HG03103 (cell line): ENCODE data around the gene OR8D1.

Experiments used
- ATAC-seq: cut with Tn5 transposase; IDR thresholded peaks from one replicate; pipeline ENCODE4 v1.9.1; 2021; ENCODE audit warnings: low read depth; ENCODE audit not compliant: unreplicated experiment

OR8D1 gene

DNA sequence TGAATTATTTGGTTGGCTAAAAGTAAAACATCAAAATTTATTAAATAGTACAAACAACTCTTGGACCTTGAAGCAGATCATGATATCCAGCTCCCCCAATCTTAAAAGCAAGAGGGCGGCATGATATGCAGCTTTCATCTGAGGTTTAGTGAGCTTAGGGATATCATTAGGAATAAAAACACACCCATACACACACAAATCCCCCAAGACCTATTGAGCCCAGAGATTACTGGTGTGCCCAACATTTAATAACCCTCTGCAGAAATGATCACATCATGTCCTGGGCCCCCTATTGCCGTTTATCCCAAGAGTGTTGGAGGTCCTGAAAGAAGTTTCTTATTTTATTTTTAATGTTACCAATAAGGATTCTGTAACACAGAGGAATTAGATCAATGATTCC, at the start of gene OR8D1:
OR8D1 (minus strand) TSS at position 101 of the 400 bp plus-strand sequence. CDS start 3,183 bp downstream, outside the sequence.
- no peak for ATAC-seq

DNA sequence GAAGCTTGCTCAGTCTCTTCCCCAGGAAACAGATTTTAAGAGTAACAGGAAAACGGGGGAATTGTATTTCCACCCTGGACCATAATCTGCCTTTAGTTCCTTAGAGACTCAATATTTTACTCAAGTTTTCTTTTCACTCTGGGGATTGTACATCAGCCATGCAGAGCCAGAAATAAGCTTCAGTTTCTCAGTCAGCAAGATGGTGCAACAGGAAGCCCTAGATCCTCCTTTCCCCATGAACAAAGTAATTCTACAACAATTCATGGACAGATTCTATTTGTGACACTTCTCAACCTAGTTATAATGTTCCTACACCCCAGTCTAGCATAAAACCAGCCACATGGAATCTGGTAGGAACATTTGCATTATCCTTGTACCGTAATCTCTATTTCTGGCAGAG, 45.8 kb upstream of the OR8D1 start:
- ATAC-seq: no peak

GRCh38 chr11:124346311-124346955, 32.7 kb upstream of the OR8D1 start:
- ATAC-seq: no peak

- no peak for ATAC-seq
Observed at GRCh38 chr11:124344346-124344745, 30.6 kb upstream of the OR8D1 start.

- ATAC-seq: no peak
Observed at GRCh38 chr11:124340142-124340447, 26.3 kb upstream of the OR8D1 start.

GRCh38 chr11:124339396-124340141, 25.8 kb upstream of the OR8D1 start:
- ATAC-seq: no peak

DNA sequence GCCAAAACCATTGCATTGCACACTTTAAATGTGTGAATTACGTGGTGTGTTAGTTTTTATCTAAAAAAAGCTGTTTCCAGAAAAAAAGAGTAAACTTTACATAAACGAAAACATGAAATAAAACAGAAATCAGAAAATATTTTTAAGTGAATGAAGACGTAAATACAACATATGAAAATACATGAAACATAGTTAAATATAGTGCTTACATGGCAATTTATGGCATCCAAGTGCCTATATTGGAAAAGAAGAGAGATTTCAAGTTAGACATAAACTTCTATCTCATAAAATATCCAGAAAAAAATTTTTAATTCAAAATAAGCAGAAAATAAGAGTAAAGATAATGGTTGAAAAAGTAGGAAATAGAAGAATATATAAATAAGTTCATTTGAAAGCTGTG, 18.1 kb upstream of the OR8D1 start:
- ATAC-seq: no peak

DNA sequence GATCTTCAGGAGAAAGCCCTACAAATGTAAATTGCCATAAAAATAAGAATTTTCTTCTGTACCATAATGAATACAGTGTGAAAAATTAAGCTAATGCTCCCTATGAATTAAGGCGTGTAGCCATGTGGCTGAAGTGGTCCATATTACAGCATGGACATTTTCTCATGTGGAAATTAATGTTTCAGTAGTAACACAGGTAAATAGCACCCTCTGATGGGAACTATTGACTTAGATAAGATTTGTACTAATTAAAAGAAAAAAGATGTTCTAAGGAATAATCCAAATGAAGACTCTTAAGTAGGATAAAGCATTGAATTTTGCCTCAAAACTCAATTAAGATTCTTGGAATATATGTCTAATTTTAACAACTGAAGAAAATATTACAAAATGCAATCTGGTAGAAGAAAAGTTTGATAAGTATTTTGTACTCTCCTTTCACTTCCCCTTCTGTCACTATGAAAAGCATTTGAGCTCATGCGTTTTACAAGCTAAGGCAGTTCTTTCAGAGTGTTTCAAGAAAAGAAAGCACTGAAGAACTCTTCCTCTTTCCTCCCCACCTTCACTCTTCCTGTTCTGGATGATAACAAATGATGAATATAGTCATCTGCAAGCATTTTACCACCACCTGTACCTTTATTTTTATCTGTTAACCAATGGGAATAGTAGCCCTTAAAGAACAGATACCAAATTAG, 16.2 kb upstream of the OR8D1 start:
- peak; percentile 95 for ATAC-seq

GRCh38 chr11:124327775-124328174, 14.0 kb upstream of the OR8D1 start:
- no peak for ATAC-seq

GRCh38 chr11:124322356-124322755, 8.6 kb upstream of the OR8D1 start:
- no peak for ATAC-seq

- ATAC-seq: no peak
Observed at GRCh38 chr11:124320097-124320496, 6.3 kb upstream of the OR8D1 start, which contains the start of gene OR8D2. OR8D2 (minus strand) TSS chr11:124320197; CDS start chr11:124320197, 0 bp downstream.

DNA sequence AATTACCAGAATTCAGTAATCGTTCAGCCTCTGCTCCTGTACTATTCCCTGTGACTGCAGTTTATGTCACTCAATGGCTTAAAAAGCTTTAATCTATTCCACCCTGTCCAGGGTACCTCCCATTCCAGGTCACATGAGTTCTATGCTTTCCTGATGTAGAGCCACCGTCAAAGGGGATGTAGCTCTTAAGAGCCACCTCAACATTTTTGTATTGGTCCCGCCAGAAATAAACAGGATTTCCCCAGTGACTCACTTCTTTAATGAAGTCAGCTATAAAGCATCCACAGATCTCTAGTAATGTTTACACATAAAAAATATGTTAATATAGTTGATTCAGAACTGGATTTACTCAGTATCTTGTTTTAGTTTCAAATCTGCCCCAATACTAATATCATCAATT, 1.3 kb upstream of the OR8D1 start:
- ATAC-seq: no peak

DNA sequence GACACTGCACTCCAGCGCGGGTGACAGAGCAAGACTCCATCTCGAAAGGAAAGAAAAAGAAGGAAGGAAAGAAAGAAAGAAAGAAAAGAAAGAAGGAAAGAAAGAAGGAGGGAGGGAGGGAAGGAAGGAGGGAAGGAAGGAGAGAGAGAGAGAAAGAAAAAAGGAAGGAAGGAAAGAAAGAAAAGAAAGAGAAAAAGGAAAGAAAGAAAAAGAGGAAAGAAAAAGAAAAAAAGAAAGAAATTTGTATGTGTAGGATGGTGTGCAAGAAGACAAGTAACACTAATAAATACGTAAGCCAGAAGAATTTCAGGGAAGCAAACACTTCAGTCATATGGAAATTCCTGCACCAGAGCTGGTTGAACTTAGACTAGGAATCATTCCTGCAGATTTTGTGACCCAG, 618 bp downstream of the OR8D1 start:
- ATAC-seq: no peak

GRCh38 chr11:124311670-124312069, 2.1 kb downstream of the OR8D1 start:
- no peak for ATAC-seq

- ATAC-seq: no peak
Observed at GRCh38 chr11:124311269-124311668, 2.5 kb downstream of the OR8D1 start.

GRCh38 chr11:124310721-124311120, 3.0 kb downstream of the OR8D1 start:
- no peak for ATAC-seq

- no peak for ATAC-seq
Observed at GRCh38 chr11:124307093-124307492, 6.7 kb downstream of the OR8D1 start.

GRCh38 chr11:124302347-124303125, 11.2 kb downstream of the OR8D1 start:
- no peak for ATAC-seq

DNA sequence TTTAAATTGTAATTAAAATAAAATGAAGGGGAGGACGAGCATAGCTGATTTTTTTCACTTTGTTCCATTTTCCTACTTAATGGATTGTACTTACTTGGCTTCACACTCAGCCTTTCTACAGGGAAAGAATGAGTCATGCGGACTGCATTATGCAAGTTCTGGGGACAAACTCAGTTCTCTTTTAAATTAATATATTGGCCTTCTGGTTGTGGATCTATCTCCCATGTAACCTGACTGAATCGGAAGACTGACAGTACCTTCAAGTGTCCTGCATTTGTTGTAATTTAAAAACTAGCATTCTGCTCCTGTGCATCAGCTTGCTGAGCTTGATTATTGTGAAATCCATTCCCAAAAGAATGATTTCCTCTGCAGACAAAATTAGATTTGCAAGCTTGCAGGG, 12.2 kb downstream of the OR8D1 start:
- ATAC-seq: no peak

DNA sequence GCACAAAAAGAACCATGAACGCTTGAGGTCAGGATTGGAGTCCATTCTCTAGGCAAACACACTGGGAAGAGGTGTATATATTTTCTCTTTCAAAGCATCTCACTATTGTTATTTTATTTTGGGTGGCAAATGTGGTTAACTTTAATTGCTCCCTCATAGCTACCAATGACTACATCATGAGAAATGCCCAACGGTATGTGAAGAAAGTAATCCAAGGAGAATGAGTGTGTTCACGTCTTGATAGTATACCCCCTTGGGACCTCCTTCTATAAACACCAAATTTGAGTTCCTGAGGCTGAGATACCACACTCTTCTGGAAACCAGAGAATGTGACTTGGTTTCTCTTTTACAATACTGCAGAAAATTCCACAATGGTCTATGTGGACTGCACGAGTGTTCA, 15.8 kb downstream of the OR8D1 start:
- no peak for ATAC-seq

DNA sequence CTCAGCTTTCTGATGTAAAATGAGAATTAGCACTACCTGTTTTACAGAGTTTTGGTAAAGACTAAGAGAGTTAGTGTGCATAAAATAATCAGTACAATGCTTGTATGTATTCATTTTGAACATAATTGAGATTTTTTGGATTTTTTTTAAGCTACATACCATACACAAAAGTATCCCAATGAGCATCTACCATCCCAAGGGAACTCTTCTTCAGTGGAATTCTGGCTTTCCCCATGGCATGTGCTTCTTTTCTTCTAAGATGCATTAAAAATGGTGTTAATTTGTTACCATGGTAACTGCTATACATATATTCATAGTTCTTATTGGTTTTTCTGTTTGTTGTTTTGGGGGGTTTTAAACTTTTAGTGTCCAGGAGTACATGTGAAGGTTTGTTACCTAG, 17.7 kb downstream of the OR8D1 start:
- ATAC-seq: no peak
